GM12878 (cell line): ENCODE measurements around the gene MCEMP1.

Experiments used
- MAX ChIP-seq: IDR thresholded peaks from 2 replicates; pipeline ENCODE4 v1.6.1; 2012; ENCODE audit warnings: low read depth, low read length, improper control_type of control experiment
- SIN3A ChIP-seq: IDR thresholded peaks from 2 replicates; pipeline ENCODE4 v1.6.1; 2012; ENCODE audit warnings: low read depth, low read length, improper control_type of control experiment
- ZNF622 ChIP-seq: fragments of 450-650 bp; IDR thresholded peaks from 2 replicates; pipeline ENCODE4 v1.6.1; 2017; ENCODE audit warnings: mild to moderate bottlenecking, inconsistent platforms

DNA sequence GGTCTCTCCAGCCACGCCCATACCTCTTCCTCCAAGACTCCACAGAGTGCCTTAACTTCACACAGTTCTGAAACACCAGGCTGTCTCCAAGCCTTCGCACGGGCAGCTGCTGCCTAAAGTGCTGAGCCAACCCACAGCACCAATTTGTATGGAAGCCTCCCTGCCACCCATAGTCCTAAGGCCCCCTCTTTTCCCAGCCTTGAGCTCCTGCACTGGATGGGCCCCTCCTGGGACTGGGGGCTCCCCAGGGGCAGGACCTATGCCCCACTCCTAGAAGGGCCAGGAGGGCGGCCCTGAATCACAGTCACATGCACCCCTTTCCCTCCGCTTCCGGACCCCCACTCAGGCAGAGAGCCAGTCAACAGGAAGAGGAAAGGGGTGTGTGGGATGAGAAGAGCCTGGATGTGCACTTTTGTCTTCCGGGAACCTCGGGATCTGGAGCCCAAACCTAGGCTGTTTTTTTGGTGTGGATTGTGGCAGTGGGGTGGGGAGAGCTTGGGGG, 30.1 kb downstream of the MCEMP1 start:
- no peak for TF ChIP-seq ZNF622
- no peak for TF ChIP-seq MAX
- TF ChIP-seq SIN3A, result no peak
